ENCODE data around the gene STAB1. TPM values are rescaled to one million over a fixed set of nuclear protein-coding genes. Genes with fewer than 3 reads are reported as not detected.

The STAB1 gene
- total and polyA plus RNA-seq, 2 of the 13 experiments (the other 11 are each of a cell fraction or from before 2014, with no cell fraction given) = 0.09 to 0.34 TPM

GRCh38 chr3:52536369-52537164, 41.4 kb downstream of the STAB1 start, which contains the start of gene UQCC5 (continued):
- no peak for TF ChIP-seq ZNF562 (CRISPR knock-in tag; IDR thresholded peaks at IDR 0.05; ENCODE audit: borderline replicate concordance)
- no peak for TF ChIP-seq NFE2 (CRISPR knock-in tag; IDR thresholded peaks at IDR 0.05)
- peak; percentile 90 for TF ChIP-seq REL (CRISPR knock-in tag; conservative IDR thresholded peaks at IDR 0.05)
- TF ChIP-seq KMT2B (CRISPR knock-in tag; IDR thresholded peaks at IDR 0.05) = peak; percentile 78; the same call in 1 of the 2 replicates
- no peak for TF ChIP-seq CSRNP2 (CRISPR knock-in tag; conservative IDR thresholded peaks at IDR 0.05; ENCODE audit: low read depth)
- no peak for TF ChIP-seq PAF1 (CRISPR knock-in tag; IDR thresholded peaks at IDR 0.05)
- no peak for TF ChIP-seq U2AF1 (optimal IDR thresholded peaks at IDR 0.05; ENCODE audit: low read depth, low read length)
- TF ChIP-seq FOXO1 (CRISPR knock-in tag; IDR thresholded peaks at IDR 0.05) = peak; percentile 61
- peak; percentile 95 for TF ChIP-seq THAP7 (CRISPR knock-in tag; IDR thresholded peaks at IDR 0.05)
- peak; percentile 38; the same call in 1 of the 2 replicates for TF ChIP-seq PAXIP1 (CRISPR knock-in tag; conservative IDR thresholded peaks at IDR 0.05)
- no peak for TF ChIP-seq ARID3A (IDR thresholded peaks at IDR 0.05; ENCODE audit: low read depth, low read length)
- no peak for TF ChIP-seq RERE (CRISPR knock-in tag; IDR thresholded peaks at IDR 0.05; ENCODE audit: low read depth)
- no peak for TF ChIP-seq ZBTB1 (CRISPR knock-in tag; IDR thresholded peaks at IDR 0.05; ENCODE audit: borderline replicate concordance)

Measured in HepG2 (cell line).